ENCODE measurements around the gene RASGEF1B.

The RASGEF1B gene

GRCh38 chr4:81436096-81436495 is 35.6 kb downstream of the RASGEF1B start:
- Histone ChIP-seq H3K4me1 (ENCODE audit: control insufficient read depth, insufficient read depth, low read length) (no peaks in the 10 kb centered on the region), H3K4me3 (ENCODE audit: low read length) (no peak overlapping the region), H3K36me3 (ENCODE audit: control insufficient read depth, insufficient read depth, low read length) (peaks cover 2% of the 10 kb centered on the region)

GRCh38 chr4:81432825-81433224 is 38.9 kb downstream of the RASGEF1B start:
- Histone ChIP-seq H3K4me1 (ENCODE audit: control insufficient read depth, insufficient read depth, low read length) (no peaks in the 10 kb centered on the region), H3K9ac (ENCODE audit: low read length) (no peak overlapping the region), H3K27me3 (ENCODE audit: control insufficient read depth, insufficient read depth, low read length) (no peaks in the 10 kb centered on the region), H3K4me3 (ENCODE audit: low read length) (no peak overlapping the region), H3K36me3 (ENCODE audit: control insufficient read depth, insufficient read depth, low read length) (no peaks in the 10 kb centered on the region), H3K9me3 (ENCODE audit: control insufficient read depth, low read length) (no peaks in the 10 kb centered on the region)

More at GRCh38 chr4:81436096-81436495, 35.6 kb downstream of the RASGEF1B start:
- no peaks in the 10 kb centered on the region for H3K27me3 ChIP-seq (ENCODE audit: control insufficient read depth, insufficient read depth, low read length)
- no peak overlapping the region for H3K9ac ChIP-seq (ENCODE audit: low read length)
- H3K9me3 ChIP-seq (ENCODE audit: control insufficient read depth, low read length): no peaks in the 10 kb centered on the region

GRCh38 chr4:81431971-81432370 is 39.7 kb downstream of the RASGEF1B start:
- Histone ChIP-seq H3K4me3 (ENCODE audit: low read length) (no peak overlapping the region), H3K4me1 (ENCODE audit: control insufficient read depth, insufficient read depth, low read length) (no peaks in the 10 kb centered on the region), H3K27me3 (ENCODE audit: control insufficient read depth, insufficient read depth, low read length) (no peaks in the 10 kb centered on the region), H3K9me3 (ENCODE audit: control insufficient read depth, low read length) (no peaks in the 10 kb centered on the region), H3K36me3 (ENCODE audit: control insufficient read depth, insufficient read depth, low read length) (no peaks in the 10 kb centered on the region), H3K9ac (ENCODE audit: low read length) (no peak overlapping the region)

- no peaks in the 10 kb centered on the region for H3K36me3 ChIP-seq (ENCODE audit: control insufficient read depth, insufficient read depth, low read length)
- no peak overlapping the region for H3K4me3 ChIP-seq (ENCODE audit: low read length)
- H3K4me1 ChIP-seq (ENCODE audit: control insufficient read depth, insufficient read depth, low read length): no peaks in the 10 kb centered on the region
- H3K27me3 ChIP-seq (ENCODE audit: control insufficient read depth, insufficient read depth, low read length): no peaks in the 10 kb centered on the region
- H3K9ac ChIP-seq (ENCODE audit: low read length): no peak overlapping the region
- H3K9me3 ChIP-seq (ENCODE audit: control insufficient read depth, low read length): no peaks in the 10 kb centered on the region
Observed at GRCh38 chr4:81429607-81430006, 42.1 kb downstream of the RASGEF1B start.

GRCh38 chr4:81429031-81429430 is 42.7 kb downstream of the RASGEF1B start:
- no peaks in the 10 kb centered on the region for H3K36me3 ChIP-seq (ENCODE audit: control insufficient read depth, insufficient read depth, low read length)

GRCh38 chr4:81428002-81428401 is 43.7 kb downstream of the RASGEF1B start:
- no peak overlapping the region for H3K4me3 ChIP-seq (ENCODE audit: low read length)
- no peaks in the 10 kb centered on the region for H3K36me3 ChIP-seq (ENCODE audit: control insufficient read depth, insufficient read depth, low read length)

More at GRCh38 chr4:81429031-81429430, 42.7 kb downstream of the RASGEF1B start:
- Histone ChIP-seq H3K4me1 (ENCODE audit: control insufficient read depth, insufficient read depth, low read length) (peaks cover 6% of the 10 kb centered on the region), H3K9me3 (ENCODE audit: control insufficient read depth, low read length) (no peaks in the 10 kb centered on the region), H3K27me3 (ENCODE audit: control insufficient read depth, insufficient read depth, low read length) (no peaks in the 10 kb centered on the region), H3K4me3 (ENCODE audit: low read length) (no peak overlapping the region), H3K9ac (ENCODE audit: low read length) (no peak overlapping the region)

GRCh38 chr4:81427344-81427821 is 44.3 kb downstream of the RASGEF1B start:
- no peaks in the 10 kb centered on the region for H3K27me3 ChIP-seq (ENCODE audit: control insufficient read depth, insufficient read depth, low read length)
- no peak overlapping the region for H3K4me3 ChIP-seq (ENCODE audit: low read length)
- peaks cover 16% of the 10 kb centered on the region for H3K4me1 ChIP-seq (ENCODE audit: control insufficient read depth, insufficient read depth, low read length)
- H3K9ac ChIP-seq (ENCODE audit: low read length): no peak overlapping the region
- no peaks in the 10 kb centered on the region for H3K36me3 ChIP-seq (ENCODE audit: control insufficient read depth, insufficient read depth, low read length)
- no peaks in the 10 kb centered on the region for H3K9me3 ChIP-seq (ENCODE audit: control insufficient read depth, low read length)

More at GRCh38 chr4:81428002-81428401, 43.7 kb downstream of the RASGEF1B start:
- H3K9ac ChIP-seq (ENCODE audit: low read length): no peak overlapping the region
- H3K27me3 ChIP-seq (ENCODE audit: control insufficient read depth, insufficient read depth, low read length): no peaks in the 10 kb centered on the region
- H3K9me3 ChIP-seq (ENCODE audit: control insufficient read depth, low read length): no peaks in the 10 kb centered on the region
- peaks cover 11% of the 10 kb centered on the region for H3K4me1 ChIP-seq (ENCODE audit: control insufficient read depth, insufficient read depth, low read length)

GRCh38 chr4:81426770-81427289 is 44.9 kb downstream of the RASGEF1B start:
- no peak overlapping the region for H3K4me3 ChIP-seq (ENCODE audit: low read length)
- H3K9me3 ChIP-seq (ENCODE audit: control insufficient read depth, low read length): no peaks in the 10 kb centered on the region
- no peak overlapping the region for H3K9ac ChIP-seq (ENCODE audit: low read length)
- peaks cover 21% of the 10 kb centered on the region for H3K4me1 ChIP-seq (ENCODE audit: control insufficient read depth, insufficient read depth, low read length)
- H3K27me3 ChIP-seq (ENCODE audit: control insufficient read depth, insufficient read depth, low read length): no peaks in the 10 kb centered on the region
- H3K36me3 ChIP-seq (ENCODE audit: control insufficient read depth, insufficient read depth, low read length): no peaks in the 10 kb centered on the region

GRCh38 chr4:81424816-81425755 is 46.6 kb downstream of the RASGEF1B start:
- peaks cover 33% of the 10 kb centered on the region for H3K4me1 ChIP-seq (ENCODE audit: control insufficient read depth, insufficient read depth, low read length)
- no peaks in the 10 kb centered on the region for H3K9me3 ChIP-seq (ENCODE audit: control insufficient read depth, low read length)
- no peaks in the 10 kb centered on the region for H3K27me3 ChIP-seq (ENCODE audit: control insufficient read depth, insufficient read depth, low read length)
- no peak overlapping the region for H3K4me3 ChIP-seq (ENCODE audit: low read length)
- no peaks in the 10 kb centered on the region for H3K36me3 ChIP-seq (ENCODE audit: control insufficient read depth, insufficient read depth, low read length)
- no peak overlapping the region for H3K9ac ChIP-seq (ENCODE audit: low read length)

- H3K27me3 ChIP-seq (ENCODE audit: control insufficient read depth, insufficient read depth, low read length): no peaks in the 10 kb centered on the region
- H3K36me3 ChIP-seq (ENCODE audit: control insufficient read depth, insufficient read depth, low read length): no peaks in the 10 kb centered on the region
- no peaks in the 10 kb centered on the region for H3K9me3 ChIP-seq (ENCODE audit: control insufficient read depth, low read length)
- H3K4me3 ChIP-seq (ENCODE audit: low read length): no peak overlapping the region
- no peak overlapping the region for H3K9ac ChIP-seq (ENCODE audit: low read length)
- peaks cover 33% of the 10 kb centered on the region for H3K4me1 ChIP-seq (ENCODE audit: control insufficient read depth, insufficient read depth, low read length)
Observed at GRCh38 chr4:81424336-81424735, 47.4 kb downstream of the RASGEF1B start.

GRCh38 chr4:81422595-81422994 is 49.1 kb downstream of the RASGEF1B start:
- H3K4me1 ChIP-seq (ENCODE audit: control insufficient read depth, insufficient read depth, low read length): peaks cover 33% of the 10 kb centered on the region
- no peaks in the 10 kb centered on the region for H3K9me3 ChIP-seq (ENCODE audit: control insufficient read depth, low read length)
- H3K36me3 ChIP-seq (ENCODE audit: control insufficient read depth, insufficient read depth, low read length): no peaks in the 10 kb centered on the region
- H3K9ac ChIP-seq (ENCODE audit: low read length): no peak overlapping the region
- H3K4me3 ChIP-seq (ENCODE audit: low read length): no peak overlapping the region
- no peaks in the 10 kb centered on the region for H3K27me3 ChIP-seq (ENCODE audit: control insufficient read depth, insufficient read depth, low read length)

Measured in mucosa of stomach (tissue), 1 donor.